HCT116 (cell line): ENCODE measurements around the gene CYBA. TPM values are rescaled to one million over a fixed set of nuclear protein-coding genes. Genes with fewer than 3 reads are reported as not detected.

ENCODE experiments used
- ATAC-seq: fragments of 200-7000 bp; cut with Tn5 transposase; 2 replicates; pipeline ENCODE4 v1.9.1; 2020; ENCODE audit warnings: mild to moderate bottlenecking, moderate library complexity
- BruUV-seq: library from RNA; stranded (reverse); fragments of 400-500 nt; replicated peaks from 2 replicates; lab custom pipeline; 2021; lab: Mats Ljungman, UMichigan
- CTCF ChIA-PET: fragments of 300-600 bp; sonication (Branson Sonifier 250); formaldehyde crosslinking; loops from one replicate; lab custom pipeline; 2021; ENCODE audit warnings: antibody characterized with exemption; lab: Charles Lee
- POLR2A ChIA-PET: fragments of 300-600, 350-600 bp; sonication (Branson Sonifier 250); formaldehyde crosslinking; loops from one replicate; lab custom pipeline; 2021; ENCODE audit warnings: antibody characterized with exemption; lab: Charles Lee
- RAD21 ChIA-PET, 2 experiments: fragments of 300-600 bp; sonication (Branson Sonifier 250); formaldehyde crosslinking; loops; one replicate each; lab custom pipeline; 2023; ENCODE audit warnings: low total read pairs in 2 of 2; ENCODE audit not compliant: uncharacterized antibody in 2 of 2, unreplicated experiment in 2 of 2, low non-redundant PET in 1 of 2; lab: Charles Lee
- DNase-seq: peaks from one replicate; pipeline ENCODE4 v3.0.0-alpha.2; 2010; ENCODE audit warnings: low read depth, low spot score
- H2AFZ ChIP-seq: fragments of 200-600 bp; shearing (Covaris generic), sonication (generic); 2 replicates; pipeline ENCODE4 v1.6.1; 2017; ENCODE audit warnings: low read depth, mixed run types, mixed read lengths, antibody characterized with exemption, low read length; ENCODE audit not compliant: poor library complexity, severe bottlenecking
- H3K27ac ChIP-seq: 2 replicates; pipeline ENCODE4 v1.5.1; 2012; ENCODE audit warnings: low read depth, low read length
- H3K27me3 ChIP-seq: fragments of 200-600 bp; sonication (generic); 2 replicates; pipeline ENCODE4 v1.6.1; 2016; ENCODE audit warnings: mixed run types, low read length, mixed read lengths; ENCODE audit not compliant: insufficient read depth
- H3K36me3 ChIP-seq, 2 experiments: fragments of 200-500 bp in 1 of 2; fragments of 200-600 bp in 1 of 2; sonication (Bioruptor generic) in 1 of 2; sonication (generic) in 1 of 2; 2 replicates each; pipeline versions ENCODE4 v1.5.1 to v1.6.1; 2014 to 2016; ENCODE audit warnings: low read length in 2 of 2, inconsistent platforms in 1 of 2, mixed read lengths in 1 of 2, mixed run types in 1 of 2; ENCODE audit not compliant: insufficient read depth in 2 of 2, control insufficient read depth in 1 of 2
- H3K4me1 ChIP-seq, 2 experiments: fragments of 200-600 bp in 1 of 2; sonication (generic) in 1 of 2; 2 replicates each; pipeline versions ENCODE4 v1.5.1 to v1.6.1; 2012 to 2017; ENCODE audit warnings: low read length in 2 of 2, inconsistent platforms in 1 of 2, mild to moderate bottlenecking in 1 of 2, mixed read lengths in 1 of 2, mixed run types in 1 of 2, moderate library complexity in 1 of 2; ENCODE audit not compliant: insufficient read depth in 2 of 2, control insufficient read depth in 1 of 2
- H3K4me2 ChIP-seq: fragments of 200-600 bp; sonication (generic); 2 replicates; pipeline ENCODE4 v1.6.1; 2017; ENCODE audit warnings: mixed run types, low read length, mixed read lengths
- H3K4me3 ChIP-seq, 2 experiments: fragments of 200-600 bp in 1 of 2; sonication (generic) in 1 of 2; replicated peaks in 1 of 2; 2 replicates each; pipeline ENCODE4 v1.5.1; 2011 to 2016; ENCODE audit warnings: low read length in 2 of 2, control low read depth in 1 of 2, low read depth in 1 of 2, mild to moderate bottlenecking in 1 of 2, mixed read lengths in 1 of 2, mixed run types in 1 of 2
- H3K79me2 ChIP-seq: fragments of 200-600 bp; sonication (generic); 2 replicates; pipeline ENCODE4 v1.6.1; 2017; ENCODE audit warnings: mild to moderate bottlenecking, mixed run types, low read length, moderate library complexity, mixed read lengths; ENCODE audit not compliant: insufficient read depth
- H3K9ac ChIP-seq: fragments of 200-600 bp; sonication (generic); 2 replicates; pipeline ENCODE4 v1.6.1; 2016; ENCODE audit warnings: low read length, mixed read lengths
- H3K9me2 ChIP-seq: fragments of 200-600 bp; sonication (generic), shearing (Covaris generic); 2 replicates; pipeline ENCODE4 v1.6.1; 2017; ENCODE audit warnings: mixed run types, mild to moderate bottlenecking, moderate library complexity; ENCODE audit not compliant: insufficient read depth
- H3K9me3 ChIP-seq, 2 experiments: fragments of 200-500 bp in 1 of 2; fragments of 200-600 bp in 1 of 2; sonication (Bioruptor generic) in 1 of 2; sonication (generic) in 1 of 2; 2 replicates each; pipeline ENCODE4 v1.6.1; 2014 to 2017; ENCODE audit warnings: low read length in 2 of 2, mixed read lengths in 2 of 2, inconsistent platforms in 1 of 2, low read depth in 1 of 2, mild to moderate bottlenecking in 1 of 2, mixed run types in 1 of 2, moderate library complexity in 1 of 2; ENCODE audit not compliant: control insufficient read depth in 1 of 2, insufficient read depth in 1 of 2
- H4K20me1 ChIP-seq: fragments of 200-600 bp; sonication (generic), shearing (Covaris generic); 2 replicates; pipeline ENCODE4 v1.6.1; 2017; ENCODE audit warnings: mixed run types, mild to moderate bottlenecking, moderate library complexity; ENCODE audit not compliant: insufficient read depth
- CBX3 ChIP-seq: IDR thresholded peaks from 2 replicates; pipeline ENCODE4 v1.6.1; 2012; ENCODE audit warnings: low read depth
- EGR1 ChIP-seq: IDR thresholded peaks from 2 replicates; pipeline ENCODE4 v1.6.1; 2012; ENCODE audit warnings: low read depth
- ELF1 ChIP-seq: IDR thresholded peaks from 2 replicates; pipeline ENCODE4 v1.6.1; 2012; ENCODE audit warnings: low read depth, borderline replicate concordance
- EZH2 ChIP-seq: fragments of 200-600 bp; sonication (generic); IDR thresholded peaks from 2 replicates; pipeline ENCODE4 v1.6.1; 2017; ENCODE audit warnings: antibody characterized with exemption, mixed run types
- EZH2phosphoT487 ChIP-seq: fragments of 200-600 bp; IDR thresholded peaks from 2 replicates; pipeline ENCODE4 v1.6.1; 2018; ENCODE audit warnings: antibody characterized with exemption, borderline replicate concordance
- FOSL1 ChIP-seq: IDR thresholded peaks from 2 replicates; pipeline ENCODE4 v1.6.1; 2012; ENCODE audit warnings: low read depth
- JUND ChIP-seq: IDR thresholded peaks from 2 replicates; pipeline ENCODE4 v1.6.1; 2012
- POLR2AphosphoS5 ChIP-seq: IDR thresholded peaks from 2 replicates; pipeline ENCODE4 v1.6.1; 2011; ENCODE audit warnings: mild to moderate bottlenecking, low read depth, low read length, moderate library complexity
- RAD21 ChIP-seq: IDR thresholded peaks from 2 replicates; pipeline ENCODE4 v1.6.1; 2012; ENCODE audit warnings: low read depth, mild to moderate bottlenecking
- SIN3A ChIP-seq: IDR thresholded peaks from 2 replicates; pipeline ENCODE4 v1.6.1; 2012; ENCODE audit warnings: low read depth
- SRF ChIP-seq: IDR thresholded peaks from 2 replicates; pipeline ENCODE4 v1.6.1; 2012; ENCODE audit warnings: low read depth
- TCF7L2 ChIP-seq: IDR thresholded peaks from 2 replicates; pipeline ENCODE4 v1.7.0; 2011; ENCODE audit warnings: borderline replicate concordance, inconsistent platforms; ENCODE audit not compliant: insufficient read depth, insufficient read length; ENCODE audit errors: extremely low read depth
- YY1 ChIP-seq: IDR thresholded peaks from 2 replicates; pipeline ENCODE4 v1.6.1; 2011; ENCODE audit warnings: low read length, low read depth, moderate library complexity, mild to moderate bottlenecking; ENCODE audit not compliant: insufficient replicate concordance; ENCODE audit errors: extremely low read depth
- intact Hi-C: fragments of 100-400 bp; cut with micrococcal nuclease; formaldehyde crosslinking; loops from 2 replicates; pipeline ENCODE4 v1.10.0; 2022
- total RNA-seq: library from RNA; stranded (reverse); gene quantifications from one replicate; pipeline ENCODE4 v1.2.1, GENCODE V29; 2021; ENCODE audit not compliant: unreplicated experiment
- TF ChIP-seq, protein P1 (sequence below): IDR thresholded peaks from 2 replicates; pipeline ENCODE4 v1.6.1; 2012; ENCODE audit warnings: low read depth
- TF ChIP-seq, protein P2 (sequence below): IDR thresholded peaks from 2 replicates; pipeline ENCODE4 v1.6.1; 2011; ENCODE audit warnings: mild to moderate bottlenecking, low read length, moderate library complexity; ENCODE audit not compliant: insufficient replicate concordance; ENCODE audit errors: extremely low read depth
- TF ChIP-seq, protein P3 (sequence below), 3 experiments: fragments of 200-600 bp in 1 of 3; sonication (generic) in 1 of 3; IDR thresholded peaks in 2 of 3; conservative IDR thresholded peaks in 1 of 3; 2 replicates each; pipeline ENCODE4 v1.5.1; 2012 to 2017; ENCODE audit warnings: low read depth in 2 of 3, low read length in 2 of 3, antibody characterized with exemption in 1 of 3, borderline replicate concordance in 1 of 3, control low read depth in 1 of 3, mild to moderate bottlenecking in 1 of 3, mixed read lengths in 1 of 3, mixed run types in 1 of 3, moderate library complexity in 1 of 3; ENCODE audit not compliant: insufficient read depth in 1 of 3

Gene CYBA
- total RNA-seq, 1 experiment from 2014 or later, result 321 TPM

DNA sequence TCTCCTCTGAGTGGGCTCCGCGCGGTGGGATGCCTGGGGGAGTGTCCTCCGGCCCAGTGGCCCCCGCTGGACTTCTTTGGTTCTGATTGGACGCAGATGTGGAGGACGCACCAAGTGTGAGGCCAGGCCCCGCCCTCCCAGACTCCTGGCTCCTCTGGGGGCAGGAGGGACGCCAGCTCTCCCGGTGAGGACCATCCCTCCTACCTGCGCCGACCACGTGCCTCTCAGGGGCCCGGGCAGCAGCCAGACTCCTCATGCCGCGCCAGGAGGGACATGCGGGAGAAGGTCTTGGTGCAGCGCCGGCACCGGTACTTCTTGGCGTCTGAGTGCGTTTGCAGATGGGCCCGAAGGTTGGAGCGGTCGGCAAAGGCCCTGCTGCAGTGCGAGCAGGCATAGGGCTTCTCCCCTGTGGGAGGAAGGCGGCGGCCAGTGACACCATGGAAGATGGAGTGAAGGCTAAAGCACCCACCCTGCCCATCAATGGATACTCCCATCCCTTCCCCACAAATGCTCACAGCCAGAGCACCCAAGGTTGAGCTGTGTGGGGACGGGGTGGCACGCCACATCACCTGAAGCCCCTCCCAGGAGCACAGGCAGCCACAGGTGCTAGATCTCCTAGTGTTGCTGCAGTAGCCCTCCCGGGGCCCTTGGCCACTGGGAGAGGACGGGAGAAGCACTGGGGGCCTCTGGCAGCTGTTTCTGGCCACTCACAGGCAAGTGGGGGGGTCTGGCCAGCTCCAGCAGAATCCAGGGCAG lies 27.5 kb upstream of the CYBA start:
- H3K9me3 ChIP-seq, result no peaks in the 10 kb centered on the region
- no peak overlapping the region for H3K4me3 ChIP-seq
- H3K9ac ChIP-seq, result no peak overlapping the region
- no peaks in the 10 kb centered on the region for H3K36me3 ChIP-seq
- ChIA-PET CTCF (no interaction called here), POLR2A (no interaction called here), RAD21 (no interaction called here)
- ATAC-seq (no peak), DNase-seq (no peak)
- no peaks in the 10 kb centered on the region for H4K20me1 ChIP-seq
- BruUV-seq, result no TSS peak
- H3K27me3 ChIP-seq, result no peaks in the 10 kb centered on the region
- peaks cover 0 to 11% of the 10 kb centered on the region in 2 experiments; a peak in 2 of 4 replicates for H3K4me1 ChIP-seq
- no peak overlapping the region for H3K27ac ChIP-seq
- TF ChIP-seq, protein P1, sequence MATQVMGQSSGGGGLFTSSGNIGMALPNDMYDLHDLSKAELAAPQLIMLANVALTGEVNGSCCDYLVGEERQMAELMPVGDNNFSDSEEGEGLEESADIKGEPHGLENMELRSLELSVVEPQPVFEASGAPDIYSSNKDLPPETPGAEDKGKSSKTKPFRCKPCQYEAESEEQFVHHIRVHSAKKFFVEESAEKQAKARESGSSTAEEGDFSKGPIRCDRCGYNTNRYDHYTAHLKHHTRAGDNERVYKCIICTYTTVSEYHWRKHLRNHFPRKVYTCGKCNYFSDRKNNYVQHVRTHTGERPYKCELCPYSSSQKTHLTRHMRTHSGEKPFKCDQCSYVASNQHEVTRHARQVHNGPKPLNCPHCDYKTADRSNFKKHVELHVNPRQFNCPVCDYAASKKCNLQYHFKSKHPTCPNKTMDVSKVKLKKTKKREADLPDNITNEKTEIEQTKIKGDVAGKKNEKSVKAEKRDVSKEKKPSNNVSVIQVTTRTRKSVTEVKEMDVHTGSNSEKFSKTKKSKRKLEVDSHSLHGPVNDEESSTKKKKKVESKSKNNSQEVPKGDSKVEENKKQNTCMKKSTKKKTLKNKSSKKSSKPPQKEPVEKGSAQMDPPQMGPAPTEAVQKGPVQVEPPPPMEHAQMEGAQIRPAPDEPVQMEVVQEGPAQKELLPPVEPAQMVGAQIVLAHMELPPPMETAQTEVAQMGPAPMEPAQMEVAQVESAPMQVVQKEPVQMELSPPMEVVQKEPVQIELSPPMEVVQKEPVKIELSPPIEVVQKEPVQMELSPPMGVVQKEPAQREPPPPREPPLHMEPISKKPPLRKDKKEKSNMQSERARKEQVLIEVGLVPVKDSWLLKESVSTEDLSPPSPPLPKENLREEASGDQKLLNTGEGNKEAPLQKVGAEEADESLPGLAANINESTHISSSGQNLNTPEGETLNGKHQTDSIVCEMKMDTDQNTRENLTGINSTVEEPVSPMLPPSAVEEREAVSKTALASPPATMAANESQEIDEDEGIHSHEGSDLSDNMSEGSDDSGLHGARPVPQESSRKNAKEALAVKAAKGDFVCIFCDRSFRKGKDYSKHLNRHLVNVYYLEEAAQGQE, result no peak
- TF ChIP-seq SRF (no peak), SIN3A (no peak), FOSL1 (no peak), ELF1 (no peak), EGR1 (no peak), EZH2phosphoT487 (no peak), JUND (no peak), CBX3 (no peak), TCF7L2 (no peak), RAD21 (no peak), YY1 (no peak), EZH2 (no peak), POLR2AphosphoS5 (no peak)
- TF ChIP-seq, protein P2, sequence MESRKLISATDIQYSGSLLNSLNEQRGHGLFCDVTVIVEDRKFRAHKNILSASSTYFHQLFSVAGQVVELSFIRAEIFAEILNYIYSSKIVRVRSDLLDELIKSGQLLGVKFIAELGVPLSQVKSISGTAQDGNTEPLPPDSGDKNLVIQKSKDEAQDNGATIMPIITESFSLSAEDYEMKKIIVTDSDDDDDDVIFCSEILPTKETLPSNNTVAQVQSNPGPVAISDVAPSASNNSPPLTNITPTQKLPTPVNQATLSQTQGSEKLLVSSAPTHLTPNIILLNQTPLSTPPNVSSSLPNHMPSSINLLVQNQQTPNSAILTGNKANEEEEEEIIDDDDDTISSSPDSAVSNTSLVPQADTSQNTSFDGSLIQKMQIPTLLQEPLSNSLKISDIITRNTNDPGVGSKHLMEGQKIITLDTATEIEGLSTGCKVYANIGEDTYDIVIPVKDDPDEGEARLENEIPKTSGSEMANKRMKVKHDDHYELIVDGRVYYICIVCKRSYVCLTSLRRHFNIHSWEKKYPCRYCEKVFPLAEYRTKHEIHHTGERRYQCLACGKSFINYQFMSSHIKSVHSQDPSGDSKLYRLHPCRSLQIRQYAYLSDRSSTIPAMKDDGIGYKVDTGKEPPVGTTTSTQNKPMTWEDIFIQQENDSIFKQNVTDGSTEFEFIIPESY, result no peak
- TF ChIP-seq, protein P3, sequence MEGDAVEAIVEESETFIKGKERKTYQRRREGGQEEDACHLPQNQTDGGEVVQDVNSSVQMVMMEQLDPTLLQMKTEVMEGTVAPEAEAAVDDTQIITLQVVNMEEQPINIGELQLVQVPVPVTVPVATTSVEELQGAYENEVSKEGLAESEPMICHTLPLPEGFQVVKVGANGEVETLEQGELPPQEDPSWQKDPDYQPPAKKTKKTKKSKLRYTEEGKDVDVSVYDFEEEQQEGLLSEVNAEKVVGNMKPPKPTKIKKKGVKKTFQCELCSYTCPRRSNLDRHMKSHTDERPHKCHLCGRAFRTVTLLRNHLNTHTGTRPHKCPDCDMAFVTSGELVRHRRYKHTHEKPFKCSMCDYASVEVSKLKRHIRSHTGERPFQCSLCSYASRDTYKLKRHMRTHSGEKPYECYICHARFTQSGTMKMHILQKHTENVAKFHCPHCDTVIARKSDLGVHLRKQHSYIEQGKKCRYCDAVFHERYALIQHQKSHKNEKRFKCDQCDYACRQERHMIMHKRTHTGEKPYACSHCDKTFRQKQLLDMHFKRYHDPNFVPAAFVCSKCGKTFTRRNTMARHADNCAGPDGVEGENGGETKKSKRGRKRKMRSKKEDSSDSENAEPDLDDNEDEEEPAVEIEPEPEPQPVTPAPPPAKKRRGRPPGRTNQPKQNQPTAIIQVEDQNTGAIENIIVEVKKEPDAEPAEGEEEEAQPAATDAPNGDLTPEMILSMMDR (IDR thresholded peaks at IDR 0.05 in 2 of 3, conservative IDR thresholded peaks at IDR 0.05 in 1 of 3; ENCODE audit: borderline replicate concordance in 1 of 3, insufficient read depth in 1 of 3, low read depth in 2 of 3, low read length in 2 of 3), result no peak
- H3K4me2 ChIP-seq, result no peak overlapping the region
- H3K9me2 ChIP-seq, result no peaks in the 10 kb centered on the region
- no peaks in the 10 kb centered on the region for H3K79me2 ChIP-seq
- H2AFZ ChIP-seq, result no peak overlapping the region
- intact Hi-C loops, result no loop called here
